IPS-18a (cell line): ENCODE measurements around the gene GRM8.

Experiments
- H3K27ac ChIP-seq: one replicate; pipeline ENCODE4 v1.5.1; 2013; ENCODE audit warnings: low read length
- H3K27me3 ChIP-seq: one replicate; pipeline ENCODE4 v1.6.1; 2013; ENCODE audit warnings: mild to moderate bottlenecking, low read length; ENCODE audit not compliant: control insufficient read depth, insufficient read depth
- H3K36me3 ChIP-seq: one replicate; pipeline ENCODE4 v1.6.1; 2013; ENCODE audit warnings: low read depth, low read length; ENCODE audit not compliant: control insufficient read depth
- H3K4me1 ChIP-seq: one replicate; pipeline ENCODE4 v1.6.1; 2013; ENCODE audit warnings: low read depth, low read length; ENCODE audit not compliant: control insufficient read depth
- H3K4me3 ChIP-seq: one replicate; pipeline ENCODE4 v1.5.1; 2013; ENCODE audit warnings: low read length
- H3K9ac ChIP-seq: one replicate; pipeline ENCODE4 v1.6.1; 2013; ENCODE audit warnings: mild to moderate bottlenecking, low read length, moderate library complexity
- H3K9me3 ChIP-seq: one replicate; pipeline ENCODE4 v1.6.1; 2013; ENCODE audit warnings: low read depth, low read length; ENCODE audit not compliant: control insufficient read depth

The GRM8 gene

GRCh38 chr7:126443951-126444350, 808.8 kb downstream of the GRM8 start:
- Histone ChIP-seq H3K9me3 (no peaks in the 10 kb centered on the region), H3K4me1 (no peaks in the 10 kb centered on the region), H3K27me3 (no peaks in the 10 kb centered on the region), H3K36me3 (no peaks in the 10 kb centered on the region), H3K4me3 (no peak overlapping the region), H3K27ac (no peak overlapping the region), H3K9ac (no peak overlapping the region)

GRCh38 chr7:126442908-126443307, 809.8 kb downstream of the GRM8 start:
- H3K9ac ChIP-seq: no peak overlapping the region
- no peaks in the 10 kb centered on the region for H3K4me1 ChIP-seq
- H3K27me3 ChIP-seq: no peaks in the 10 kb centered on the region
- no peak overlapping the region for H3K27ac ChIP-seq
- H3K9me3 ChIP-seq: no peaks in the 10 kb centered on the region
- no peaks in the 10 kb centered on the region for H3K36me3 ChIP-seq
- H3K4me3 ChIP-seq: no peak overlapping the region

- Histone ChIP-seq H3K27ac (no peak overlapping the region), H3K9ac (no peak overlapping the region), H3K4me1 (no peaks in the 10 kb centered on the region), H3K9me3 (no peaks in the 10 kb centered on the region), H3K27me3 (no peaks in the 10 kb centered on the region), H3K4me3 (no peak overlapping the region), H3K36me3 (no peaks in the 10 kb centered on the region)
Observed at GRCh38 chr7:126441745-126442144, 811.0 kb downstream of the GRM8 start.

- no peaks in the 10 kb centered on the region for H3K27me3 ChIP-seq
- no peaks in the 10 kb centered on the region for H3K4me1 ChIP-seq
- H3K9ac ChIP-seq: no peak overlapping the region
- no peak overlapping the region for H3K27ac ChIP-seq
- no peaks in the 10 kb centered on the region for H3K36me3 ChIP-seq
- H3K9me3 ChIP-seq: no peaks in the 10 kb centered on the region
- H3K4me3 ChIP-seq: no peak overlapping the region
Observed at GRCh38 chr7:126440542-126440941, 812.2 kb downstream of the GRM8 start.

- H3K27me3 ChIP-seq: no peaks in the 10 kb centered on the region
- H3K27ac ChIP-seq: no peak overlapping the region
- H3K9me3 ChIP-seq: no peaks in the 10 kb centered on the region
- H3K4me1 ChIP-seq: no peaks in the 10 kb centered on the region
- H3K4me3 ChIP-seq: no peak overlapping the region
- H3K36me3 ChIP-seq: no peaks in the 10 kb centered on the region
- no peak overlapping the region for H3K9ac ChIP-seq
Observed at GRCh38 chr7:126436213-126436868, 816.4 kb downstream of the GRM8 start.

GRCh38 chr7:126426652-126427051, 826.1 kb downstream of the GRM8 start:
- Histone ChIP-seq H3K27me3 (no peaks in the 10 kb centered on the region), H3K27ac (no peak overlapping the region), H3K36me3 (no peaks in the 10 kb centered on the region), H3K4me3 (no peak overlapping the region), H3K9me3 (no peaks in the 10 kb centered on the region), H3K9ac (no peak overlapping the region), H3K4me1 (no peaks in the 10 kb centered on the region)

- Histone ChIP-seq H3K27ac (no peak overlapping the region), H3K36me3 (no peaks in the 10 kb centered on the region), H3K4me1 (no peaks in the 10 kb centered on the region), H3K27me3 (no peaks in the 10 kb centered on the region), H3K4me3 (no peak overlapping the region), H3K9me3 (no peaks in the 10 kb centered on the region), H3K9ac (no peak overlapping the region)
Observed at GRCh38 chr7:126424985-126425384, 827.8 kb downstream of the GRM8 start.

- Histone ChIP-seq H3K27me3 (no peaks in the 10 kb centered on the region), H3K4me1 (no peaks in the 10 kb centered on the region), H3K27ac (no peak overlapping the region), H3K36me3 (no peaks in the 10 kb centered on the region), H3K4me3 (no peak overlapping the region), H3K9me3 (no peaks in the 10 kb centered on the region), H3K9ac (no peak overlapping the region)
Observed at GRCh38 chr7:126419047-126419446, 833.7 kb downstream of the GRM8 start.

- H3K27ac ChIP-seq: no peak overlapping the region
- H3K9me3 ChIP-seq: no peaks in the 10 kb centered on the region
- no peak overlapping the region for H3K9ac ChIP-seq
- H3K4me3 ChIP-seq: no peak overlapping the region
- no peaks in the 10 kb centered on the region for H3K4me1 ChIP-seq
- H3K36me3 ChIP-seq: no peaks in the 10 kb centered on the region
- H3K27me3 ChIP-seq: no peaks in the 10 kb centered on the region
Observed at GRCh38 chr7:126411821-126412383, 840.8 kb downstream of the GRM8 start.

GRCh38 chr7:126411032-126411820, 841.5 kb downstream of the GRM8 start:
- Histone ChIP-seq H3K36me3 (no peaks in the 10 kb centered on the region), H3K27ac (no peak overlapping the region), H3K4me3 (no peak overlapping the region), H3K9me3 (no peaks in the 10 kb centered on the region), H3K27me3 (no peaks in the 10 kb centered on the region), H3K4me1 (no peaks in the 10 kb centered on the region), H3K9ac (no peak overlapping the region)

GRCh38 chr7:126403040-126403439, 849.7 kb downstream of the GRM8 start:
- Histone ChIP-seq H3K4me1 (peaks cover 3% of the 10 kb centered on the region), H3K9me3 (no peaks in the 10 kb centered on the region), H3K27me3 (no peaks in the 10 kb centered on the region), H3K36me3 (no peaks in the 10 kb centered on the region), H3K27ac (no peak overlapping the region), H3K4me3 (no peak overlapping the region), H3K9ac (no peak overlapping the region)

- no peak overlapping the region for H3K4me3 ChIP-seq
- no peaks in the 10 kb centered on the region for H3K36me3 ChIP-seq
- no peak overlapping the region for H3K27ac ChIP-seq
- peaks cover 3% of the 10 kb centered on the region for H3K4me1 ChIP-seq
- no peaks in the 10 kb centered on the region for H3K9me3 ChIP-seq
- H3K9ac ChIP-seq: no peak overlapping the region
- H3K27me3 ChIP-seq: no peaks in the 10 kb centered on the region
Observed at GRCh38 chr7:126401918-126402317, 850.8 kb downstream of the GRM8 start.
